HG03196 (cell line): ENCODE results near the gene LTBP2.

Experiments used
- ATAC-seq: cut with Tn5 transposase; IDR thresholded peaks from one replicate; pipeline ENCODE4 v1.9.1; 2021; ENCODE audit not compliant: unreplicated experiment

The LTBP2 gene

DNA sequence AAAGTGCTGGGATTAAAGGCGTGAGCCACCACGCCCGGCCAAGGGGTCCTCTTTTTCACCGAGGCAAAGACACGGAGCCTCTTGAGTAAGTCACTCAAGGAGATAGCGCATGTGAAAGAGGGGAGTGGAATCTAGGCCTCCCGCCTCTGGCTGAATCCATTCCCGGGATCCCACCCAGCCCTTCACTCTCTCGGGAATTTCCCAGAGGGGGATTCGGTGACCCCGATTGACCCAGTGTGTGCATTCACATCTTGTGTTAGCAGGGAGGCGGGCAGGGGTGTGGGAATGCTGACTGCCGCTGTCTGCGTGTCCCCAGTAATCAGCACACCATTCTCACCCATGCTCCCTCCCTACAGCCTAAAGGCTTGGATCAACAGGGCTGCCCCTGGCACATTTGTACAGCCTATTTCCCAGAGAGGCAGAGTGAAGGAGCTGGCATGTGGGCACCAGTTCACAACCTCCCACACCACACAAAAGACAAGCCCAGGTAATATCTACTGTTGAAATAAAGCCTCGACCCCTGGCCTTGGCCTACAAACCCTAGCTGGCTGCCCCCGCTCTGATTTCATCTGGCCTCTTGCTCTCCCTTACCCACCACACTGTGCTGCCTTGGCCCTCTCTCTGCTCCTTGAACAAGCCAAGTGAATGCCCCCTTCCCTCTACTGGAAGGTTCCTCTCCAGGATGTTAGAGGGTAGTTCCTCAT, 1.3 kb upstream of the LTBP2 start:
- ATAC-seq: no peak

DNA sequence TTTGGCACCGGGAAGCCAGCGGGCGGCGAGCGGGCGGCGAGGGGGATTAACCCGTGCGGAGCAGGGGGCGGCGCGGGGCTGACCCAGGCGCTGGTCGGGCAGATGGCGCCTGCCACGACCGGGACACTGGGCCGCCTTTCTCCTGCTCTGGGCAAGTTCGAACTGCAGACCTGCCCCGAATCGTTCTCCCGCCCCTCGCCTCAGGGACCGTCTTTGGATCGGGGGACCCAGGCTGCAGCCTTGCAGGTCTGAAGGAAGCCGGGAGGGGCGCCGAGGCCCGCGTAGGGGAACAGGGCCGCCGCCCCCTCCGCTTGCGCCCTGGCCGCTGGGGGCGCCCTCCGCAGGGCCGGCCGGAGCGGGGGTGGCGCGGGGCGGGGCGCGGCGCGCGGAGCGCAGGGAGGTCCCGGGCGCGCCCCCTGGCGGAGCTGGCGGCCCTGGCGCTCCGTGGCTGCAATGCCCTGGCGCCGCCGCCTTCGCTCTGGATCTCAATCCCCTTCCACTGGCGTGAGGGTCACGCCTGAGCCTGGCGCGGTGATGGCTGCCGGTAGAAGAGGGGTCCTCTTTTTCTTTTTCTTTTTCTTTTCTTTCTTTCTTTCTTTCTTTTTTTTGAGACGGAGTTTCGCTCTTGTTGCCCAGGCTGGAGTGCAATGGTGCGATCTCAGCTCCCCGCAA, 449 bp upstream of the LTBP2 start:
- ATAC-seq: peak; percentile 46

DNA sequence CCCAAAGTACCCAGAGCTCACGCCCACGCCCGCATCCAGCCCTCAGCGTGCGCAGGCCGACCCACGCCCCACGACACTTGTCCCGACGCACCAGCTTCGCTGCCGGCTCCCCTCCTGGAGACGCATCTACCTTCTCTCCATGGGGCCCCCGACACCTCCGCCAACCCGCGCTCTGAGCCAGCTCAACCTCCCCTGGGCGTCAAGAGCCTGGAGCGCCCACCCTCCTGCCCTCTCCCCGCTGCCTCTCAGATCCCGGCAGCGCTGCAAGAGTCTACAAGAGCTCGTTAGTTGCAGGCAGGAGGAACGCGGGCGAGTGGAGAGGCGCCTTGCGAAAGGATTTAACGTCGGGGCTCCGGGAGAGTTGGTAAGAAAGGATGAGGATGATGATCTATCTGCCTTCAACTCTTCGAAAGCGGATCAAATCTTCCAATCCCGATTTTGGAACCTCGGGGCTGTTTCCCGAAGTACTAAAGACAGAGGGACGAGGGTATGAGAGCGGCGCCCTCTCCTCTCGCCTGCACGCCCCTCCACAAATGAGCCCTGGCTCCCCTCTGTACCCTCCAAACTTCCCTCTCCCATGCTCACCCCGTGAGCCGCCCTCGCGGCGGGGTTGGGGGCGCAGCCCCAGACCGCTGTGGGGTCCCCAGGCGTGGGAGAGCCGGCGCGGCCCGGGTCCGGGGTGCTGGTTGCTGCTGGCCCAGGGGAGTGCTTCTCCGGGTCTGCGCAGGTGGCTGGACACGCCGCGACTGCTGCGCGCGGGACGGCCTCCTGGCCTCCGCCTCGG, 979 bp downstream of the LTBP2 start:
- ATAC-seq: no peak

- no peak for ATAC-seq
Measured at GRCh38 chr14:74610199-74610865, 1.7 kb downstream of the LTBP2 start.

DNA sequence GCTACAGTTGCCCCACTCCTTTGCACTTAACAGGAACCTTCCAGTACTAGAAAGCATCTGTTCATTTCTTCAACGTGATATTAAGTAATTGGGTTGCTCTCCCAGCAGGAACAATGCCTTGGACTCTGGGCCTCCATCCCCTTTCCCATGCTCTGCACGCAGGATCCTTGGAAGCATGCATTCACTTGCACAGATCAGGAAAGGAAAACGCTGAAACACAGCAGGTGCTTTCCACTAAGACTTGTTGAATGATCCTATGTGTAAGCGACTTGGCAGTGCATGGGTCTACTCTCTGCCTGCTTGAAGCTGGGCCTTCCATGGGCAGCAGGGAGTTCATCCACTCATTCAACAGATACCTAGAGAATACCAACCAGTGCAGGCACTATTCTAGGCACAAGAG, 2.3 kb downstream of the LTBP2 start:
- ATAC-seq: no peak

- ATAC-seq: no peak
Measured at GRCh38 chr14:74608959-74609611, 3.0 kb downstream of the LTBP2 start.

DNA sequence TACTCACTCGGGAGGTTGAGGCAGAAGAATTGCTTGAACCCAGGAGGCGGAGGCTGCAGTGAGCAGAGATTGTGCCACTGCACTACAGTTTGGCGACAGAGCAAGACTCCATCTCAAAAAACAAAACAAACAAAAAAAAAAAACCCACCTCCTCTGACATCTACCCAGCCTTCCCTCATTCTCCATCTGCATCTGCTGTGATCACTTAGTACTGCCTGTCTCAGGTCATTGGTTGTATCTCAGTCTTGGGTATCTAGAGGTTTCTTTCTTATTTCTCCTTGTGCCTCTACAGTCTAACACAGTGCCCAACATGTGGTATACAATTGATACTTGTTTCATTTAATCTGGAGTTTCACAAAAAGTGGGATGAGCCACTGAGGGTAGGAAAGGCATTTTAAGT, 5.3 kb downstream of the LTBP2 start:
- ATAC-seq: no peak

- ATAC-seq: no peak
Measured at GRCh38 chr14:74605531-74606223, 6.4 kb downstream of the LTBP2 start.

GRCh38 chr14:74604911-74605310, 7.1 kb downstream of the LTBP2 start:
- no peak for ATAC-seq

- ATAC-seq: no peak
Measured at GRCh38 chr14:74604157-74604556, 7.9 kb downstream of the LTBP2 start.

DNA sequence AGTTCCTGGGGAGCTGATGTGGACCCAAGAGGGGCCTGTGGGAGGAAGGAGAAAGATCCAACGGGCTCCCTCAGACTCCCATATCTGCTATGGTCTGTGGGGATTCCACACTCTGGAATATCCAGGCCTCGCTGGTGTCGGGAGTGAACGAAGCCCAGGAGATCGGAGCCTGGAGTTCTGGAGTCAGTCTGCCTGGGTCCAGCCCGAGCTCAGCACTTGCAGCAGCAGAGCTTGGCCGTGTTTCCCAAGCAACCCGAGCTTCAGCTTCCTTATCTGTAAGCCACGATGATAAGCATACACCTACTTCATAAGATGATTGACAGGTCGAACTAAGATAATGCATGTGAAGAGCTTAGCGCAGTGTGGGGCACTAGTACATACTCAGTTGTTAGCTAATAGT, 10.1 kb downstream of the LTBP2 start:
- ATAC-seq: no peak

- ATAC-seq: no peak
Measured at GRCh38 chr14:74599946-74600345, 12.1 kb downstream of the LTBP2 start.

DNA sequence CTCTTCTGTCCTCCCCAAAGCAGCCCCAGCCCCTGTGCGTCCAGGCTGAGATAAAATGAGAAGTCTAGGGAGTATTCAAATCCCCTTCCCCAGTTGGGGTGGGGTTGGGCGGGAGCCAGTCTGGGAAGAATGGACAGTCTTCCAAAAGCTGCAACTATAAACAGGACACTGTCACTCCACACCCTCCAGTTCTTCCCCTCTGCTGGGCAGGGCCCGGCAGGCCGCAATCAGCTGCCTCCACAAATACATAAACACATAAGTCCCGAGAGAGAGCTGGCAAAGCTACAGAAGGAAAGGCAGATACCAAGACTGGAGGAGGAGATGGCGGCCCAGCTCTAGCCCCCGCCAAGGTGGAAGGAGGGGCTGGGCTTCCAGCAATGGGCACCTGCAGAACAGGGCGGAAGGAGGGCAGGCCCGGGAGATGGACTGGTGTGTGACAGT, 12.7 kb downstream of the LTBP2 start:
- ATAC-seq: no peak

DNA sequence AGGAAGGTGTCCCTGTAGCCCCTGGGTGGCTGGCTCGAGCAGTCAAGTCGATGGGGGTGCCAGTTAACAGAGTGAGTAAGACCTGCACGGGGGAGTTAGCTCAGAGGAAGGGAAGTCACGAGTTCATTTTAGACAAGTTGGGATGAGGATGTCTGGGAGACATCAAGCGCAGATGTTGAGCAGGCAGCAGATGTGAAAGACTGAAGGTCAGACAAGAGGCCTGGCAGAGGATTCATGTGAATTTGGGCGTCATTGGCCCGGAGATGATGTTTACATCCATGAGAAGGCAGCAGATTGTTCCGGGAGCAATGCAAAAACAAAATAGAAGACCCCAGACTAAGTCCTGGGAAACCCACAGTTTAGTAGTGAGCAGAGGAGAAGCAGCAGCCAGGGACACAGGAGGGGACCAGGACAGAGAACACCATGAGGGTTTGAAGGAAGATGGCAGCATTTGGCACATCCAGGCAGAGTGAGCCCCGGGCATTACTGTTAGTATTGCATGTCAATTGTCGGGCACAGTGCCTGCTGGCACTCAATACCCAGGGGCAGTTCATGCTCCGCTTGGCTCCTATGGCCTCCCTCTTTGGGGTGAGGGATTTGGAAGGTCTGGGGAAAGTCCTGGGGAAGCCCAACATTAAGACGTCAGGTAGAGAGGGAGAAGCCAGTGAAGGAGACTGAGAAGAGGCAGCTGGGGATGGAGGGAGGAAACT, 15.1 kb downstream of the LTBP2 start:
- no peak for ATAC-seq

DNA sequence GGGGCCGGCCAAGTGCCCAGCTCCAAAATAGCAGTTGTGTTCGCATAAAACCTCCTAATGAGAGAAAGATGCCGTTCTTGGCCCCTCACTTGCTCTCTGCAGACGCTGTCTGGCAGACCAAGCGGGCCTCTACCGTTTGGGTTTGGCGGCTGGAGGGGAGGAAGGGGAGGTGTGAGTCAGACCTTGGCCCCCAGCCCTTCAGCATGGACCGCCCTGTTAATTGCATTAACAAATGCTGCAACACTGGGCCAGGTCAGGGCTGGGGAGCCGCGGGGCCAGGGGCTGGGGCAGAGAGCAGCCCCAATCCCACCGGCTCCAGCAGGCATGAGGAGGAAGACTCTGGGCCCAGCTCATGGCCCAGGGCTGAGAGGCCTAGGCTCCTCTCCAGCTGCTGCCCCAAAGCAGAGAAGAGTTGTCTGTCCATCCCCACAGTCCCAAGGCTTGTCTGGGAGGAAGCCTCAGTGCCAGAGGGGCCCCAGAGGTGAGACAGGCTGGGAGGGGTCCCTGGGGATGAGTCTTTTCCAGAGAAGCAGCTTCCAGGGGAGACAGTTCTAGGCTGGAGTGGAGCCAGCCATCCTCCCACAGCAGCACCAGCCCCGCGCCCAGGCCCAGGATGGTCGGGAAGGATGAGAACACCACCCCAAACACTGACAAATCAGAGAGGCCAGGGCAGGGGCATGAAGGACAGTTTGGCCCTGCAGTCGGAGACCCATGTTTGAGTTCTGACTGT, 16.9 kb downstream of the LTBP2 start:
- no peak for ATAC-seq

- ATAC-seq: no peak
Measured at GRCh38 chr14:74594606-74595005, 17.4 kb downstream of the LTBP2 start.

DNA sequence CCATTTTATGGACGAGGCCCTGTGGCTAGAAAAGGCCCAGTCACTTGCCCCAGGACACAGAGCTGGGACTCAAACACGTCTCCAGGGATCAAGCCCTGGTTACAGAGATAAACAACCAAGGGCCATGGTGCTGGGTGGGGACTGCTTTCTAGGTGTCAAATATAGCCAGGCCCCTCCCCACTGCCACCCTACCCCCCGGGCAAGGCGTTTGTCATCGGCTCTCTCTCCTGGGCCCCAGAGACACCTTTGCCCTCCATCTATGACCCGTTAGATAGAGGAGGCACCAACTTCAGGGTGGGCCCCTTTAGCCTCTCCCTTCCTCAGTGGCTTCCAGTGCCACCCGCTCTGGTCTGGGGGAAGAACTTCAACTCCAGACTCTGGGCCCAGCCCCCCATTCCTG, 18.0 kb downstream of the LTBP2 start:
- ATAC-seq: no peak

- ATAC-seq: no peak
Measured at GRCh38 chr14:74593241-74593953, 18.6 kb downstream of the LTBP2 start.
